Fibroblast of skin of abdomen (primary cell): ENCODE data around the gene APMAP.

Source experiments
- DNase-seq: peaks from one replicate; pipeline ENCODE4 v3.0.0-alpha.2; 2013

The APMAP gene

GRCh38 chr20:24986436-24987015, 6.0 kb downstream of the APMAP start:
- DNase-seq, result no peak

GRCh38 chr20:24985802-24986201, 6.7 kb downstream of the APMAP start:
- no peak for DNase-seq

- DNase-seq, result no peak
Measured at GRCh38 chr20:24984961-24985640, 7.5 kb downstream of the APMAP start.

- no peak for DNase-seq
Measured at GRCh38 chr20:24983896-24984295, 8.7 kb downstream of the APMAP start.

GRCh38 chr20:24981790-24982189, 10.8 kb downstream of the APMAP start:
- no peak for DNase-seq

- no peak for DNase-seq
Measured at GRCh38 chr20:24981282-24981681, 11.3 kb downstream of the APMAP start.

- DNase-seq, result no peak
Measured at GRCh38 chr20:24980291-24981053, 12.1 kb downstream of the APMAP start.

GRCh38 chr20:24979036-24979960, 13.3 kb downstream of the APMAP start:
- DNase-seq, result no peak

- DNase-seq, result no peak
Measured at GRCh38 chr20:24978513-24978912, 14.0 kb downstream of the APMAP start.

GRCh38 chr20:24977797-24978196, 14.8 kb downstream of the APMAP start:
- DNase-seq, result no peak

- DNase-seq, result no peak
Measured at GRCh38 chr20:24977336-24977735, 15.2 kb downstream of the APMAP start.

- DNase-seq, result no peak
Measured at GRCh38 chr20:24972341-24972740, 20.2 kb downstream of the APMAP start.

- no peak for DNase-seq
Measured at GRCh38 chr20:24971376-24972101, 21.0 kb downstream of the APMAP start.

- no peak for DNase-seq
Measured at GRCh38 chr20:24970754-24971153, 21.8 kb downstream of the APMAP start.

GRCh38 chr20:24970030-24970553, 22.5 kb downstream of the APMAP start:
- no peak for DNase-seq

GRCh38 chr20:24969186-24970029, 23.1 kb downstream of the APMAP start:
- no peak for DNase-seq

GRCh38 chr20:24968278-24968800, 24.2 kb downstream of the APMAP start:
- no peak for DNase-seq

GRCh38 chr20:24966317-24967012, 26.1 kb downstream of the APMAP start:
- no peak for DNase-seq

GRCh38 chr20:24965065-24965919, 27.3 kb downstream of the APMAP start:
- no peak for DNase-seq
